ENCODE results near the gene RGL1.

The RGL1 gene

GRCh38 chr1:183877053-183877720 is 72.3 kb downstream of the RGL1 start:
- peak; percentile 57 for DNase-seq (ENCODE audit: low read depth)
- TF ChIP-seq CTCF (conservative IDR thresholded peaks at IDR 0.05; ENCODE audit: low read depth, low read length), result no peak
- H3K4me3 ChIP-seq (ENCODE audit: low read depth, low read length), result no peak overlapping the region

- no peak for TF ChIP-seq CTCF (conservative IDR thresholded peaks at IDR 0.05; ENCODE audit: low read depth, low read length)
- peak; percentile 65 for DNase-seq (ENCODE audit: low read depth)
- H3K4me3 ChIP-seq (ENCODE audit: low read depth, low read length), result no peak overlapping the region
Measured at GRCh38 chr1:183879494-183879893, 74.6 kb downstream of the RGL1 start.

- no peak for TF ChIP-seq CTCF (conservative IDR thresholded peaks at IDR 0.05; ENCODE audit: low read depth, low read length)
- DNase-seq (ENCODE audit: low read depth), result no peak
- no peak overlapping the region for H3K4me3 ChIP-seq (ENCODE audit: low read depth, low read length)
Measured at GRCh38 chr1:183879966-183880365, 75.0 kb downstream of the RGL1 start.

- H3K4me3 ChIP-seq (ENCODE audit: low read depth, low read length), result no peak overlapping the region
- no peak for DNase-seq (ENCODE audit: low read depth)
- TF ChIP-seq CTCF (conservative IDR thresholded peaks at IDR 0.05; ENCODE audit: low read depth, low read length), result no peak
Measured at GRCh38 chr1:183880531-183881243, 75.8 kb downstream of the RGL1 start.

GRCh38 chr1:183881387-183882131 is 76.6 kb downstream of the RGL1 start:
- H3K4me3 ChIP-seq (ENCODE audit: low read depth, low read length), result no peak overlapping the region
- TF ChIP-seq CTCF (conservative IDR thresholded peaks at IDR 0.05; ENCODE audit: low read depth, low read length), result no peak
- DNase-seq (ENCODE audit: low read depth), result peak; percentile 88

GRCh38 chr1:183882335-183883167 is 77.6 kb downstream of the RGL1 start:
- TF ChIP-seq CTCF (conservative IDR thresholded peaks at IDR 0.05; ENCODE audit: low read depth, low read length), result no peak
- no peak overlapping the region for H3K4me3 ChIP-seq (ENCODE audit: low read depth, low read length)
- peak; percentile 22 for DNase-seq (ENCODE audit: low read depth)
